Stimulated activated CD4-positive, alpha-beta T cell treated with anti-CD3 and anti-CD28 coated beads, TNF-alpha, amount 100 ng/mL, for 24 hours (primary cell): Measurements from ENCODE around the gene SAMD4A.
A peak's percentile ranks its signal among the peaks of the same experiment; 100 is the strongest.
"Not testable (repeated sequence)": the region's sequence is repeated elsewhere in the genome, so short reads cannot be mapped to it uniquely, and the experiment has no call there.

ENCODE experiments used
- DNase-seq, 3 experiments: peaks; one replicate each; pipeline ENCODE4 v3.0.0-alpha.2; 2020; ENCODE audit warnings: low read depth in 3 of 3

SAMD4A gene

GRCh38 chr14:54798465-54799124 is 231.7 kb downstream of the SAMD4A start:
- DNase-seq = no peak

GRCh38 chr14:54801482-54801881 is 234.6 kb downstream of the SAMD4A start:
- not testable (repeated sequence) for DNase-seq

DNA sequence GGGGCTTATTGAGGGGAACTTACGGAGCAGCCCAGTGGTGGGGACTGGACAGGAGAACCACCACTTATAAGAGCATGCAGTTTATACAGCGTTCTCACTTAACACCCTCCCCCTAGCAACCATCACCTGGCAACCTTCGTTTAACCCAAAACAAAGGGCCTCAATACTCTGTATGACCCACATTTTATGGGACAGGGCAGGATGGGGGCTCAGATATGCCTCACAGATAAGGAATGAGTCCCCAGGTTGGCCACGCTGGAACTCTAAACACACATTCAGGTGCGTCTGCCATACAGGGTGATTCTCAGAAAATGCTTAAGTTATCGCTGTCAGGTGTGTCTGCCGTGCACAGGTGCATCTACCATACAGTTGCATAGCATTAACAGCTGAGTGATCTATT is 236.5 kb downstream of the SAMD4A start:
- DNase-seq = no peak

GRCh38 chr14:54803926-54804537 is 237.1 kb downstream of the SAMD4A start:
- no peak for DNase-seq

DNA sequence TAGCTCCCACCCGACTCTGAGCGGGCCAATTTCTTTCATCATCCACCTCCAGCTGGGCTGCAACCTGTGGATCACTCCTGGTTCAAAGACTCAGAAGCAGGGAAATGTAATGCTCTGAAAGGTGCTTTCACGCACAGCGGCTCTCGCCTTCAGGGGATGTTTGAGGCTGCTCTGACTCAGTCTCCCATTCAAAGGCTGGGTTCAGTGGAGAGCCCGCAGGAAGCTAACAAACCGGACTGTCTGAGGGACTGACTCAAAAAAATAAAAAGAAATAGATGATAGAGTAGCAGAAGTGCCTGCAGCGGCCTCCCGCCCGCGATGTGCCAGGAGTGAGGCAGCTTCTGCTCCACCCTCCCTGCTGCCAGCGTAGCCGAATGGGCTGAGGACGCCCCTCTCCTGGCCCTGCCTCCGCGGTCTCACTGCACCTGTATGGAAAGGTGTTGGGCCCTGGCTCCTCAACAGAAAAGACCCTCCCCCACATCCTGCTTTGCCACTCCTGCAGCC is 237.7 kb downstream of the SAMD4A start:
- DNase-seq = no peak

DNA sequence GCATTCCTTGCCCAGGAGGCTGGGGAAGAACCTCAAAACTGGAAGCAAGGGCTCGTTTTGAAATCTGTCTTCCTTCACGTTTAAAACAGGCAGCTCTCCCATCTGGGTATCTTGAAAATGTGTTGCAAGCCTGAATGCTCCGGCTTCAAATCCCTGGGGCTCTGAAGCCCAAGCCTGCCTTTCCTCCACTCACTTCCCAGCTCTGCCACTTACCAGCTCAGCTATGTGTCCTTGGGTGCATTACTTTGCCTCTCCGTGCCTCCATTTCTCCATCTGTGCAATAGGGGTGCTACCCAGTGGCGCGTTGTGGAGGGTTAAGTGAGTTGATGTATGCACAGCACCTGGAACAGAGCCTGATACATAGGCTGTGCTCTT is 238.1 kb downstream of the SAMD4A start:
- DNase-seq = no peak

- DNase-seq = peak; percentile 62 to 77 (median 65)
Measured at GRCh38 chr14:54805445-54806322, 238.8 kb downstream of the SAMD4A start.

DNA sequence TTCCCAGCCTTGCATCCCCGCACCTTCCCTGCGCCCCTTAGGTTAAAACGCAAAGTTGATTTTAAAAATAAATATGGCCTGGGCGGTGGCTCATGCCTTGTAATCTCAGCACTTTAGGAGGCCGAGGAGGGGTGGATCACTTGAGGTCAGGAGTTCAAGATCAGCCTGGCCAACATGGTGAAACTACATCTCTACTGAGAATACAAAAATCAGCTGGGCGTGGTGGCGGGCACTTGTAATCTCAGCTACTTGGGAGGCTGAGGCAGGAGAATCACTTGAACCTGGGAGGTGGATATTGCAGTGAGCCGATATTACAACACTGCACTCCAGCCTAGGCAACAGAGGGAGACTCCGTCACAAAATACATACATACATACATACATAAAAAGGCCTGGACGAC is 239.7 kb downstream of the SAMD4A start:
- no peak for DNase-seq

DNA sequence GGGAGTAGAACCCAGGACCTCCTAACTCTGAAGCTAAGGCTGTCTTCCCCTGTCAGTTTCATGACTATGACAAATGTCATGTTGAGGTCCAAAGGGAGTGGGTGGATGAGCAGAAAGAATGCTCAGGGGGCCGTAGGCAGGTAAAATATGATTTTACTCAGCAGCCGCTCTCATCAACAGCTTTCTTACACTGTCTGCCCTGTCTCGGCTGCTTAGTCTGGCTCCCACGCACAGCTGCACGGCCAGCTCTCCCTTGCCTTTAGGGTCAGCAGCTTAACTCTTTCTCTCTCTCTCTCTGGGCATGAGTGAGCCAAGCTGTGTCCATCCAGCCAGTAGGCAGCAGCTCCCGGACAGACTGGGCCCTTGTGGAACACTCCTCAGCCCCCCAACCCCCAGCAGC is 240.5 kb downstream of the SAMD4A start:
- no peak for DNase-seq

DNA sequence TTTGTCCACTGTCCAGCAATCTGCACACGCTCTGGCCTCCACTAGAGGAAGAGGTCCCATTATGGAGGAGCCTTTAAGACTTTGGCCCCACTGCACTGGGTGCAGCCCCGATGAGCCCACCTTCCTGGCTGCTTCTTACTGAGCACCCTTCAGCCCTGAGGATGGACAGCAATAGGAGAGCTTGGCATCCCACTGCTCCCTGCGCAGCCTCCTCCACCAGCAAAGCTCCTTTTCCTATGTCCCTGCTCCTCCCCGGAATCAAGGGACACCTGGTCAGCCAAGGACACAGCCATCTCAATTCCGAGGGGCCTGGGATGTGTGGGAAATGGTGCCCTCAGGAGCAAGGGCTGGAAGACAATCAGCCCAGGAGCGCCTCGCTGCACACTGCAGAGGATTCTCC is 241.0 kb downstream of the SAMD4A start:
- no peak for DNase-seq

DNA sequence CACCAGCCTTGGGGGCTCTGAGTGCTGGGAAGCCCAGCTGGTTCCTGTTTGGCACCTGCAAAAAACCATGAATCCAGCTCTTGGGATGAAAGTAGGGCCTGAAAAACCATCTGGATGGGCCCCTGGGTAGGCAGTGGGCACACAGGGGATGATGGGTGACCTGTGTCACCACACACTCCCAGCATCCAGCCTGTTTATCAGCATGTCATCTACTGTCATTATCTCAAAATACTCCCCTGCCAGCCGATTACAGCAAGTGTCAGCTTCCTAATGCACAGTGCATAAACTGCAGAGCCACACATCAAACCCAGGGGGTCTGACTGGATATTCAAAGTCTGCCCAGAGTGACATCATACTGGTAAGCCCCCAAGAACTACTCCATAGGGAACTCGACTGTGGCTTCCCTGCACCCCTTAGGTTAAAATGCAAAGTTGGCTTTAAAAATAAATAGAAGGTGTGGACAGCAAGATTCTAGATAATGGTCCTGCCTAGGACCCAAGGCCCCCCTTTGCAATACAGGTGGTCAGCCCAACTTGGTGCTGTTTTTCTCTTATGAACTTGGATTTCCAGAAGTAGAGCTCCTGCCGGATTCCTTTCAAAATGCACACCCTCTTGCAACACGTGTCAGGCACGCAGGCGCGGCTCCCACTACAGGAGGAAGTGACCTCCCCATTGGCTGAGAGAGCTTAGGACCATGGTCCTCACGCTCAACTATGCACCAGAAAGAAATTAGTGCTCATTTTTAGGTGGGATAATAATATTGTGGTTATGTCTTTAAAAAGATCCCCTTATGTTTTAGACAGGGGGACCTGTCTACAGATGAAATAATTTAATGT is 241.6 kb downstream of the SAMD4A start:
- DNase-seq = no peak

GRCh38 chr14:54809767-54810166 is 242.8 kb downstream of the SAMD4A start:
- no peak for DNase-seq

DNA sequence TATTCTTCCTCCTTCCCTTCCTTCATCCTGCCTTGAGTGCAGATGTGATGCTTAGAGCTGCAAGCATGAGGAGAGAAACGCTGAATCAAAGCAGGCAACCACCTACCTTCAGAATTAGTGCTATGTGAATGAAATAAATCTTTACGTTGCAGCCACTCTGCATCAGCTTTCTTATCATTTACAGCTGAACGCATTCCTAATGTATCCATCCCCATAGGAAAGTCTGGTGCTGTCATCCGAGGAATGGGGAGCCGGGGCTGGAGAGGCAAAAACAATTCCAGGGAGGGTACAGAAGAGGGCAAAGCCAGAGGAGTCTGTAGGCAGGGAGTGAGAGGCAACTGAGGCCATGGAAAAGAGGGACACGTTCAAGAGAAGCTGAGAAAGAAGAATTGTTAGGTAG is 245.7 kb downstream of the SAMD4A start:
- no peak for DNase-seq

GRCh38 chr14:54813081-54813480 is 246.2 kb downstream of the SAMD4A start:
- no peak for DNase-seq

DNA sequence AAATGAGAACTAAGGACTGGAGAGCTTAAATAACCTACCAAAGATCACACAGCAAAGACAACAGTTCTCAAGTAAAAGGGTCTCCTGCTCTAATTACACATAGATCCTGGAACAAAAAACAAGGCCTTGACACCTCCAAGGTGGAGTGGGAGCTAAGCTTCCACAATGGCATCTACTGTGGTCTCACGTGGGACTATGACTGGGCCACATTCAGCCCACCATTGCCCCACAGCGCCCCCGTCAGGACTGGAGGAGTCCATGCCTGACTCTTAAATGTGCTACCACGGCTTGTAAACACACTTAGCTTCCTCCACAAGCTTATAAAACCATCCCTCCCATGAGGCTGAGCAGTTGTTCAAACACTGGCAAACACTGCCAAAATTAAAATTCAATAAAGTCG is 247.1 kb downstream of the SAMD4A start:
- DNase-seq = peak in 1 of 3 experiments; percentile 41

DNA sequence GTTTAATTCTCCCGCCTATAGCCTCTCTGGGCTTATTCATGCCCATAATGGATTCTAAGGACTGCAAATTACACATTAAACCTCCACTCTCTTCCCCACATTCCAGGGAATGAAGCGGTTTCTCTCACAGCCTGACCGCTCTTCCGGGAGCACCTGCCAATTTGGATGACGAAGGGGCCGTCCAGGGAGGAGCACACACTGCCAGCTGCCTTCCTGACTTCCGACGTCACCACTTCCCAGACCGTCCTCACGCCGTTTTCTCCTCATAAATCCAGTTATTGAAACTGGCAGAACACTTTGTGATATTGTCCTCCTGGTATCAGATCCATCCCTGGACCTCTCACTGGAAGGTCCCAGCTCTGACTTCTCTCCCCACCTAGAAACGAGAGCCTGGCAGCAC is 248.1 kb downstream of the SAMD4A start:
- no peak for DNase-seq

GRCh38 chr14:54815515-54815914 is 248.6 kb downstream of the SAMD4A start:
- no peak for DNase-seq

DNA sequence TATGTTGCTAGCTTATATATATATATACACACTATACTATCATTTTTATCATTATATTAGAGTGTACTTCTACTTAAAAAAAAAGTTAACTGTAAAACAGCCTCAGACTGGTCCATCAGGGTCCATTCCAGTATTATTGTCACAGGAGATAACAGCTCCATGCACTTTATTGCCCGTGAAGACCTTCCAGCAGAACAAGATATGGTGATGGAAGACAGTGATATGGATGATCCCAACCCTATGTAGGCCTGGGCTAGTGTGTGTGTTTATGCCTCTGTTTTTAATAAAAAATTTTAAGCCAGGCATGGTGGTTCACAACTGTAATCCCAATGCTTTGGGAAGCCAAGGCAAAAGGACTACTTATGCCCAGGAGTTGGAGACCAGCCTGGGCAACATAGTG is 249.5 kb downstream of the SAMD4A start:
- no peak for DNase-seq

- DNase-seq = no peak
Measured at GRCh38 chr14:54817506-54817905, 250.6 kb downstream of the SAMD4A start.

GRCh38 chr14:54818201-54819133 is 251.5 kb downstream of the SAMD4A start:
- no peak for DNase-seq

- no peak for DNase-seq
Measured at GRCh38 chr14:54822685-54823084, 255.8 kb downstream of the SAMD4A start.
